Stimulated activated naive CD4-positive, alpha-beta T cell (primary cell): ENCODE data around the gene KLHL2.
"Not testable (repeated sequence)": the region's sequence is repeated elsewhere in the genome, so short reads cannot be mapped to it uniquely, and the experiment has no call there.

Source experiments
- DNase-seq, 6 experiments: peaks; one replicate each; lab custom pipeline; 2025; lab: John Stamatoyannopoulos, UW

KLHL2 gene

DNA sequence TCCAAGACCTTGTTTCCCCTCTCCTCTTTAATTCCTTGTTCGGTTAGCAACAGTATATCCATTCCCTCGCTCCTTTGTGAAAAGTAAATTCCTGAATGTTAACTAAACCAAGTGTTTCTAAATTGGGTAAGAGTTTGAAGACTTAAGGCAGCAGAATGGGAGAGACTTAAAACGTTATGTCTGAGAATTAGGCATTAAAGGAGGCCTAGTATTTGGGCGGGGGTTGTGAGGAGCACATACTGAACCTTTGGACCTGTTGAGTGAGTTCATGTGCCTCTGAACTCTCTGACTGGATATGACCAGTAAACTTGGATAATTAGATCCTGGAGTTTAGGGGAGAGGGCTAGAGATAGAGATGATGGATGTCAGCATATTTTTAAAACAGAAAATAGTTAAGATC lies 121.3 kb downstream of the KLHL2 start:
- DNase-seq, result no peak

DNA sequence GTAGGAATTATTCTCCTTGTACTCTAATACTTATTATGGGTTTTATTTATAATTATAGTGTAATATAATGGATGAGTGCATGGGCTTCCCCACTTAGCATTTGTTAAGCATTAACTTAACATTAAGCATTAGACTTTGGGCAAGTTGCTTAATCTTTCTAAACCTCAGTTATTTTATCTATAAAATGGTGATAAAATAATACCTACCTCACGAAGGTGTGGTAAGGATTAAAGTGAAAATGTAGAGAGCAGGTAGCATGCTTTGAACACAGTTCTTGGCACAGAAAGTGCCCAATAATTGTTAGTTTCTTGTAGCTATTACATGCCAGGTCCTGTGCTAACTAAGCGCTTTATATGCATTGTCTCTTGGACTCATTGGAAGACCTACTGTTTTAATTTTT lies 122.7 kb downstream of the KLHL2 start:
- no peak for DNase-seq

DNA sequence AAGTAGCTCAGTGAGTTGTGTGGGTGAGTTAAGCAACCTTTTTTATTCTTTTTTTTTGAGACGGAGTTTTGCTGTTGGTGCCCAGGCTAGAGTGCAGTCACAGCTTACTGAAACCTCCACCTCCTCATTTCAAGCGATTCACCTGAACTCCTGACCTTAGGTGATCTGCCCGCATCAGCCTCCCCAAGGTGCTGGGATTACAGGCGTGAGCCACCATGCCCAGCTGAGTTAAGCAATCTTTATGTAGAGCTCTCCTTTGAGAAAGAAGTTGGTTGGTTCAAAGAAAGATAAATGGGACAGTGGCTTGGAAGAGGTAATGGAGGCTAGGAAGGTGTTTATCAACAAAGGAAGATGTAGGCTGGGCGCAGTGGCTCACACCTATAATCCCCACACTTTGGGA lies 123.3 kb downstream of the KLHL2 start:
- DNase-seq, result no peak

DNA sequence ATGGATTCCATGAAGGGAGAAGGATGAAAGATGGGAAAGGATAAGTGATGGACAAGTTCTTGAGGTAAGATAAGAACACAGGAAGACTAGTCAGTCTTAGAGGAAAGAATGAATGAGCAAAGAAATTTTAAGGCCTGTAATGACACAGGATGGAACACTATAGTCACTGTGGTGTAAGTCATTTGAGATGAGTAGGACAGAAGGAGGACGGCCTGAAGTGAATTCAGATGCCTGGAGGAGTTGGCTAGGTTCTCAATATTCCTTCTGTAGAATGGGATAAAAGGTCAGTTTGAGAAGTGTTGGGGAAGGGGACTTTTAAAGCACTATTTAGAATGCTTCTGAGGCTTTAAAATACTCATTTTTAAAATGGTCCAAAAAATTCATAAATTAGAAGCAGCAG lies 124.0 kb downstream of the KLHL2 start:
- DNase-seq, result no peak

DNA sequence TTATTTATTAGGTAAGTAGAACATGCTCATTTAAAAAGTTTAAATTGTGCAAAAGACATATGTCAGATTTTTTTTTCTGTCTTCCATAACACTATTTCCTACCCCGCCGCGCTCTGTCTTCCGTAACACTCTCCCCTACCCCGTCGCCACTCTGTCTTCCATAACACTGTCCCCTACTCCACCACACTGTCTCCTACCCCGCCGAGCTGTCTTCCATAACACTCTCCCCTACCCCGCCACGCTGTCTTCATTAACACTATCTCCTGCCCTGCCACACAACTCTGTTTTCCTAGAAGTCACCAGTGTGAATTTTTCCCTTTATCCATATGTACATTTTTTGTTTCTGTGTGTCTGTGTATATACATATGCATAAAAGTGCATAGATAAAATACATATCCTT lies 124.5 kb downstream of the KLHL2 start:
- no peak for DNase-seq

DNA sequence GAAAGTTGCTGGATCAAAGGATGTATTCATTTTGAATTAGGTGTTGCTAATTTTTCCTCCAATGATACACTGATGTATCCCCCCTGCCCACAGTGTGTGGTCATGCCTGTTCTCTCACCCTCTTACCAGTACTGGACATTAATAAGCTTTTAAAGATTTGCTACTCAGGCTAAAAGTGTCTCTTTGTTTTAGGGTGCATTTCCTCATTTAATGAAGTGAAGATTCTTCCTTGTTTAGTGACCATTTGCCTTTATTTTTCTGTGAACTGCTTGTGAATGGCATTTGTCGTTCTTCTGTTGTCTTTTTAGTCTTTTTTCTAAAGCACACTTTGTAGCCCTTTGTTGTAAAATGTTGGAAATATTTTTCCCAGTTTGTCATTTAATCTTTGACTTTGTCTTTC lies 125.1 kb downstream of the KLHL2 start:
- DNase-seq, result no peak

DNA sequence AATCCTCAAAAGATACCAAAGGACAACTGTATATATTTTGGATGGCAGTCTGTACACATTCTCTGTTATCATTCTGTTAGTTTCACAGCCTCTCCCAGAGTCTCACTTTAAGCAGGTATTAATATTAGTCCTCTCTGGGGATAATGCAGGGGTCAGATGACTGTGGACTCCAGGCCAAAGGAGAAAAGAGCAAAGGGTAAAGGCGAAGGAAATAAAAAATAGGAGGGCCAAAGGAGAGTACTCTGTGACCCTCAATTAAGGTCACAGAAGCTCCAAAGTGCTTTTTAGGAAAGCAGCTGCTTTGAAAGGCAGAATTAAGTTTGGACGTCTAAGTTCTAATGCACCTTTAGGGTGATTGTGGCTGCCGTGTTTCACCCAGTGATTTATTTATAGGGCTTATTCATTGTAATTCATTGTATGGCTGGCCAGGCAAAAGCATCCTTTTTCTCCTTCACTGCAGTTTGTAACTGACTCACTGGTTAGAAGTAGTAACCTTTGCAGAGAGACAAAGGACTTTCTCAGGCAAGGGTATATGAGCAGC lies 127.9 kb downstream of the KLHL2 start:
- no peak for DNase-seq

DNA sequence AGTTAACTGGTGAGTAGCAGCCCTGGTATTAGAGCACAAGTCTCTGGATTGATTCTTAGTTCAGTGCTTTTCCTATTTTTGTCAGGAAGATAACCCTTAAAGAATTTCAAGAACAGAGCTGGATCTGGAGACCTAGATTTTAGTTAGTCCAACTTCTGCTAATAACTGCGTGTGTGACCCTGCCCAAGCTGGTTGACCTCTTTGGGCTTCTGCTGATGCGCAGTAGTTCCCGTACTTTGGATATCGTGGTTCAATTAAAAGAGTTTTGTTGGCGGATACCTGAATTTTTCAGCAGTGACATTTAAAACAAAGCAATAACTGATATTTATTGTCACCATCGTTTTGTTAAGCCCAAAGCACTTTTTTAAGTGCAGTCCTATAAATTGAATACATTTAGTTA lies 129.4 kb downstream of the KLHL2 start:
- no peak for DNase-seq

DNA sequence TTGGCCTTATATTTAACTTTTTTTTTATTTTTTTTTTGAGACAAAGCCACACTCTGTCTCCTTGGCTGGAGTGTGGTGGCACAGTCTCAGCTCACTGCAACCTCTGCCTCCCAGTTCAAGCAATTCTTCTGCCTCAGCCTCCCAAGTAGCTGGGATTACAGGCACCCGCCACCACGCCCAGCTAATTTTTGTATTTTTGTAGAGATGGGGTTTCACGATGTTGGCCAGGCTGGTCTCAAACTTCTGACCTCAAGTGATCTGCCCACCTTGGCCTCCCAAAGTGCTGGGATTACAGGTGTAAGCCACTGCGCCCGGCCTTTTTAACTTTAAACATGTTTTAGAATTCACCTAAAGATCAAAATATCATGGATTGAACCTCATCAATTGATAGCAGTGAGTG lies 135.0 kb downstream of the KLHL2 start:
- DNase-seq, result not testable (repeated sequence)

DNA sequence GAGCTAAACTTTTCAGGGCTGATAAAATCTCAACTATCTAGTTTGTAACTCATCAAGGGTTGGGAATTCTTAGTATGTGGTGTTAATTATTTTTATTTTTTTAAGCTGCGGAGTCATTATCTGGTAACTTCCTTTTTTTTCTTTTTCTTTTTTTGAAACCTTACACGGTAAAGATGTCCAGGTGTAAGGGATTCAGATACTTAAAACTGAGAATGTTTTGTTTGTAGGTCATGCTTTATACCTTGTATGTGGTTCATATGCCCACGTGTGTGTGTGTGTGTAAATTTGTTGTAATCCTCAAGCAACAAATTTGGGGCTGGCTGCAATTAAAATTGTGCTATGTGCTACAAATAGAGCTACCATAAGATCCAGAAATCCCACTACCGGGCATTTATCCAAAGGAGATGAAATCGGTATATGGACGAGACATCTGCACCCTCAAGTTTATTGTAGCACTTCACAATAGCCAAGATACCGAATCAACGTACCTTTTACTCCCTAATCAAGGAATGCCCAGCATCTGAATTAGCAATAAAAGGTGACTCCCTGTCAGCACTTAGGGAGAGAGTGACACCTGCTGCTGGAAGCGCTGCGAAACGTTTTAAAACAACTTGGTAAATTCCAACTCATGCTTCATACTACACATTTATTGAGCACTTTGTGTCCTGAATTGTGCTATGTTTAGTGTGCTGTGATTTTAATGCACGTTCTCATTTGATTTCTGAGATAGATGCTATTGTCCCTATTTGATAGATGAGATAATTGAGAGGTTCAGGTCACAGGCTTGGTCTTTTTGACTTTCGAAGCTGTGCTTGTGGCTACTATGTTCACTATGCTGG lies 136.2 kb downstream of the KLHL2 start:
- peak in 3 of 6 experiments; percentile 5 to 29 (median 7) for DNase-seq

DNA sequence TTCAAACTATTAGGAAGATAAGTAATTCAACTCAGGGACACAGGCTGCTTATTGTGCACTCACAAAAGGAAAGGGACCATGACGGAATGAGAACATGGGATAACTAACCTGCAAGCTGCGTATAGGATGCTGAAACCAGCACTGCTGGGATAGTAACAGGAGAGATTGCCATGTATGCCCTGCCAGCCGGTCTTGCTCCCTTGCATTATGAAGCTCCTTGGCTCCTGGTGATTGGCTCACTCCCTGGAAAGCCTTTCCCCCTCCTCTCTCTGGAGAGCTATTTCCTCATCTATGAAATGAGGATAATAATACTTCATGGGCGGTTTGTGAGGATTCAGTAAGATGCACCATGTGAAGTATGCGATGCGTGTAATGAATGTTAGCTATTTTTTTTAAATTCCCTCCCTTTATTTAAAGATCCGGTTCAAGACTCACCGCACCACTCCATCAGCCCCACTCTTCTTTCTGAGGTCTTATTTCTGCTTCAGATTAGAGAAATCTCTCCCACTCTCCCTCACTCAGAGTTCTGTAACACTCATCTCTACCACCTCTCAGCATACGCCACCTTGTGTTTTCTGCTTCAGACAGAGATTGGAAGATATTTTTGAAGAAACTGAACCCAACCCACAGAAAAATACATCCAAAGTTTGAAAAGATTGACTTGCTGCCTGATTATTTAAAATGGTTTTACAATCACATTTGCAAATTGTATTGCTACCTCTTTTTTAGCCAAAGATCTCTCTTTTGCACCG lies 138.5 kb downstream of the KLHL2 start:
- DNase-seq, result no peak

DNA sequence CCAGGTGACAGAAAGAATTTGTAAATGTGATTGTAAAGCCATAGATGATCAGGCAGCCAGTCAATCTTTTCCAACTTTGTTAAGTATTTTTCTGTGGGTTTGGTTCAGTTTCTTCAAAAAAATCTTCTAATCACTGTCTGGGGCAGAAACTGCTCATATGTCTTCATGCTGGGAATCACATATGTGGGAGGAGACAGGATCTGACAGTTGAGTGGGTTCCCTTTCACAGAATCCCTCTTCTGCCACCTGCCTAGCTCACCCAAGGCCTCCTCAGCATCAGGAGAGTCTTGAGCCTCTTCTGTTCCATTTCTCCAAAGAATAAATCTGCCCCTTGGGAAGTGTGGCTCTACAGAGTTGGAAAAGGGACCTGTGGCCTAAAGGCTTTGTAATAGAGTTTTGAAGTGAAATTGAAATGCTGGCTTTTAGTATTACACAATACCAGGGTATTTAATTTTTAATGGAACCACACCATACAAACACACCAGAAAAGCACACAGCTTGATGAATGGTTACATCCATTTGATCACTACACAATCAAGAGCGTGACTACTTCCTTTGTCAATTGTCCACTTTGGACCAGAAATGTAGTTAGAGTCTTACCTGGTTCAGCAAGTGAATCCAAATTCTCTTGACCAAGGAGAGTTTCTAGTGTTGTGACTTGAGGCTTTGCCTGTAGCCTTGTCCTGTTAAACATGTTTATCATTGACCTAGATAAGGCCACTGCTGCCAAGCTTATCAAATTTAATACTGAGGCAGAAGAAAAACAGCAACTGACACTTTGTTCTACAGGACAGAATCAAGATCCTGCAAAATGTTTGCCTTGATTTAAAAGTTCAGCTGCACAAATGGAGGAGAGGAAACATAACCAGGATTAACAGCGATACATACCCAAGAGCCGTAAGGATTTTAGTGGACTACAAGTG lies 140.5 kb downstream of the KLHL2 start:
- no peak for DNase-seq

DNA sequence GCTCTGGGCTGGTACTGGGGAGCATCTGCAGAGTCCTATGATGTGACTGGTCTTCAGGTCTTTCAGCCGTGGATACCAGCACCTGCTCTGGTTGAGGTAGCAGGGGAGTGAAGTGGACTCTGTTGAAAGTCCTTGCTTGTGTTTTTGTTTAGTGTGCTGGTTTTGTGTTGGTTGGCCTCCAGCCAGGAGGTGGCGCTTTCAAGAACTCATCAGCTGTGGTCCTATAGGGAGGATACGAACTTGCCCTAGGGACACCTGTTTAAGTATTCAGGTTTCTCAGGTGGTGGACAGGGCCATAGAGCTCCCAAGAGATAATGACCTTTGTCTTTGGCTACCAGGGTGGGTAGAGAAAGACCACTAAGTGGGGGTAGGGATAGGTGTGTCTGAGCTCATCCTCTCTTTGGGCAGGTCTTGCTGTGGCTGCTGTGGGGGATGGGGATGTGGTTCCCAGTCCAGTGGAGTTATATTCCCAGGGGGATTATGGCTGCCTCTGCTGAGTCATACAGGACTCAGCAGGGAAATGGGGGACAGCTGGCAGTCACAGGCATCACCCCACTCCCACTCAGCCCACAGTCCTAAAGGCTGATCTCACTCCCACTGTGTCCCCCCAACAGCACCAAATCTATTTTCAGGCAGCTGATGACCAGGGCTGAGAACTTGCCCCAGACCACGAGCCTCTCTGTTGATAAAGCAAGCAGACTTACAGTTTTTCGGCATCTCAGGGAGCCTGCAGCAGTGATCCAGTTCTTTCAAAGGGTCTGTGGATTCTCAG lies 144.2 kb downstream of the KLHL2 start:
- DNase-seq, result no peak

DNA sequence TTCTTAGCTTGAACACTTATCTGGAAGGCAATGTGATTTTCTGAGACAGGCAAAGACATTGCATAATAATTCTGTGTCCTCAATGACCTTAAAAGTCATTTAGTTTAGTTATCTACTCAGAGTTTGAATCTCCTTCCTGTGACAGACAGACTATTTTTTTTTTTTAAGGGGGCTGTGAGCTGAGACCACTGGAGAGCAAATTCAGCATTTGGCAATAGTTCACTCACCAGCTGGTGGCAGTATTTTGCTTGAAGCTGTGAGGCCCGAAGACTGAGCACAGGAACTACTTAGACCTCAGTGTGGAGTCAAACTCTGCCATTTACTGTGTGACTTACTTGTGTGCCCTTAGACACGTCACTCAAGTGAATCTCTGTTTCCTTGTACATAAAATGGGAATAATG lies 148.5 kb downstream of the KLHL2 start:
- DNase-seq, result no peak

DNA sequence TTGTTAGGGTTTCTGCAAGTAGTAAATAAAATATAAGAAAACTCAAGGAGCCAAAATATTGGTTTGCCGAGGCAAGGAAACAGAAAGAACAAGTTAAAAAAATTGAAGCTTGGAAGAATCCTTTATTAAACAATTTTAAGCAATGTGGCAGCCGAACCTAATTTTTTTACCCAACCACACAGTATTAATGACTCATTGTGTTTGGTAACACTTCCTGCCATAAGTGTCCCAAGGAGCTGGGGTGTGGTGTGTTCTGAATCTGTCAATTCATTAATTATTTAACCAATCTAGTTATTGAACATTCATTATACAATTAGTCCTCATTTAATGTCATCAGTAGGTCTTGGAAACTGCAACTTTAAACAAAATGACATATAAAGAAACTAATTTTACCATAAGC lies 152.1 kb downstream of the KLHL2 start:
- no peak for DNase-seq

DNA sequence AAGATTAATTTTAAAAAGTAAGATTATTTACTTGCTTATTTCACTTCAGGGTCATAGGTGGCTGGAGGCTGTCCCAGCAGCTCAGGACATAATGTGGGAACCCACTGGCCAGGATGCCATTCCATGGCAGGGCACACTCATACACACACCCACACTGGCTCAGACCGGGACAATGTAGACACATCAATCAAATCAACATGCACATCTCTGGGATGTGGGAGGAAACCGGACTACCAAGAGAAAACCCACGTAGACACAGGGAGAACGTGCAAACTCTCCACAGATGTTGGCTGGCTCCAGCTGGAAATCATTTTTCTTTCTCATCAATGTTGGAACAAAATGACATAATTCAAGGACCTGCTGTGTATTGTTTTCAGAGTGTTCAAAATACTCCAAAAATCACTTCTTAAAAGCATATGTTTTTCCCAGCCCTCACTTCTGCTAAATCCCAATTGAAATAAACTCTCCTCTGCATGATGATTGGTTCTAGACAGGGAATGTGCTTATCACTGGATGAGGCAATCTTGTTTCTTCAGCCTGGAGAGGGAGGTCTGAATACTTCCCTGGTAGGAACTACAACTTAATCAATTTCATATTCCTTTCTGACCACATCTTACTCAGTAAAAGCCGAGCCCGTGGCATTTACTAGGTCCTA lies 152.8 kb downstream of the KLHL2 start:
- DNase-seq, result no peak

DNA sequence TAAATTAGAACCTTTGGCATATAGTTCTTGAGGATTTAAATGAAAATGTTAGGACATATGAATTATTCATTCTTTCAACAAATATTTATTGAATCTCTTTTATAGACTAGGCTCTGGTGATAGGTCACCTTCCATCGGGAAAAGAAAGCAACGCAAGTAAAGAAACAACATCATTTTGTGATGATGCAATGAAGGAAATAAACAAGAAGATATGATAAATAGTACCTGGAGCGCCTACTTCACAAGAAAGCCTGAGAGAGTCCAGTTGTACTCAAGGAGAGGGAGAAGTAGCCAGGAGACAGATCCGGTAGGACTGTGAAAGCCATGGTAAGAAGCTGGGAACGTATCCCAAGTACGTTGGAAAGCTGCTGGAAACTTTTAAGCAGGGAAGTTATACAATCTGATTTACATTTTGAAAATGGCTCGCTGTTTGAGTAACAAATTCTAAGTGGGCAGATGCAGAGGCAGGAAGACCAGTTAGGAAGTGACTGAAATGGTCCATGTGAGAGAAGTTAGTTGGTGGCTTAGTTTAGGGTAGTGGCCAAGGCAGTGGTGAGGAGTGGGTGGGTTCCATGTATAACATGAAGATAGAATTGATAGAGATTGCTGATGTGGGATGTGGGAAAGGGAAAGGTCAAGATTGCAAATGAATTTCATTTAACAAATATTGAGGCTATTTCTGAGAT lies 153.8 kb downstream of the KLHL2 start:
- DNase-seq, result no peak

DNA sequence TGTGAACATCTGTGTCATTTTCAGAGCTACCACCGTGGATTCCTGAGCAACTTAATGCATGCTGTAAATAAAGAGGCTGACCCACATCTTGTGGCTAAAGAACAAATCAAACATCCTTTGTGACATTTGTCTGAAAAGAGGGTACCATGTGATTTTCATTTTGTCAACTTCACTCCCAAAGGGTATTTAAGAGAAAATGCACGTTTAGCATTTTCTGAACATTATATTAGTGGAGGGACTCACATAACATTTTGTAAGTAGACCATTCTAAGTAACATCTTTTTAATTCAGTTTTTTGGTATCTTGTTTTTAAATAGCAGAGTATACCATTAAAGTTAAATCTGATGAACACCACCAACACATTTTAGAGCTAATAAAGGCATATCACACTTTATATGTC lies 154.4 kb downstream of the KLHL2 start:
- DNase-seq, result no peak

DNA sequence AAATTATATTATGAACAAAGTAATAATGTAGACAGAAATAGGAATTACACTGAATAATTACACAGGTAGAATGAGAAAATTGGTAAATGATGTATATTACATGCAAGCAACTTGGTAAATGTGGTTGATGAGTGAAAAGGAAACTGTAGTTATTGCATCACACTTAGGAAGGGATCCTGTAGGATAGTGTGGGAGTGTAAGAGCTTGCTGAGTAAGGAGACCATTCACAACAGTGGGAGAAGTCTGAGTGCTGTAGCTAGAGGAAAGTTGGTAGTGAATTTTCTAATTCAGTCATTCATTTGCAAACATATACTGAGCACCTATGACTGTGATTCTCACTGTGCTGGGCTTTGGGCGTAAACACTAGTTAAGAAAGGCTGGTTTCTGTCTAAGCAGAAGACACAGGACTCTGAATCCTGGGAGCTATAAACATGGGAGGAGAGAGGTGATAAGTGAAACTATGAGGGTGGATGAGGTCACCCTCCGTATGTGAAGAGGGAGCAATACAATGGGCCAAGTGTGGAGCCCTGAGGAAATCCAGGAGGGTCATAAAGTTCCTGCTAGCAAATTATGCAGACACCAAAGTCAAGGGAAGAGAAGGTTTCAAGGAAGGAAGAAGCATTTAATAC lies 157.2 kb downstream of the KLHL2 start:
- DNase-seq, result no peak

DNA sequence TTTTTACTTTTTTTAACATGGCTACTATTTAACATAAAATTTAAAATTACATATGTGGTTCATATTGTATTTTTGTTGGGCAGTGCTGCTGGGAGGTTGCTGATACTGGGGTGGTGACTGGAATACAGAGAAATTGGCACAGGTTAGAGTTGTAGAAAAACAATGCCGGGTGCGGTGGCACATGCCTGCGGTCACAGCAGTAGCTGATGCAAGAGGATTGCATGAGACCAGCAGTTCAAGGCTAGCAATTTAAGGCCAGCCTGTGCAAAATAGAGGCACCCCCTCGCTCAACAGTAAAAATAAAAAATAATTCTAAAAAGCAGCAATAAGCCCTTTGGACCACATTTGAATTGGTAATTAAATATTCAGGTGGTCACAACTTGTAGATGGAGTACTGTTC lies 159.7 kb downstream of the KLHL2 start:
- no peak for DNase-seq
